HUES48 (cell line): ENCODE measurements around the gene ARHGAP8.

Experiments
- H3K27ac ChIP-seq: one replicate; pipeline ENCODE4 v1.7.0; 2013; ENCODE audit warnings: low read depth, low read length, inconsistent platforms
- H3K27me3 ChIP-seq: 2 replicates; pipeline ENCODE4 v1.6.1; 2013; ENCODE audit warnings: mild to moderate bottlenecking, low read length; ENCODE audit not compliant: control insufficient read depth, insufficient read depth
- H3K36me3 ChIP-seq: 2 replicates; pipeline ENCODE4 v1.6.1; 2013; ENCODE audit warnings: low read length; ENCODE audit not compliant: control insufficient read depth, insufficient read depth
- H3K4me1 ChIP-seq: 2 replicates; pipeline ENCODE4 v1.6.1; 2013; ENCODE audit warnings: mild to moderate bottlenecking, low read length; ENCODE audit not compliant: control insufficient read depth, insufficient read depth
- H3K4me3 ChIP-seq: 2 replicates; pipeline ENCODE4 v1.5.1; 2013; ENCODE audit warnings: mild to moderate bottlenecking, low read depth, low read length
- H3K9ac ChIP-seq: 2 replicates; pipeline ENCODE4 v1.6.1; 2013; ENCODE audit warnings: mild to moderate bottlenecking, low read depth, low read length, moderate library complexity
- H3K9me3 ChIP-seq: 2 replicates; pipeline ENCODE4 v1.6.1; 2013; ENCODE audit warnings: low read length; ENCODE audit not compliant: control insufficient read depth, insufficient read depth

ARHGAP8 gene

DNA sequence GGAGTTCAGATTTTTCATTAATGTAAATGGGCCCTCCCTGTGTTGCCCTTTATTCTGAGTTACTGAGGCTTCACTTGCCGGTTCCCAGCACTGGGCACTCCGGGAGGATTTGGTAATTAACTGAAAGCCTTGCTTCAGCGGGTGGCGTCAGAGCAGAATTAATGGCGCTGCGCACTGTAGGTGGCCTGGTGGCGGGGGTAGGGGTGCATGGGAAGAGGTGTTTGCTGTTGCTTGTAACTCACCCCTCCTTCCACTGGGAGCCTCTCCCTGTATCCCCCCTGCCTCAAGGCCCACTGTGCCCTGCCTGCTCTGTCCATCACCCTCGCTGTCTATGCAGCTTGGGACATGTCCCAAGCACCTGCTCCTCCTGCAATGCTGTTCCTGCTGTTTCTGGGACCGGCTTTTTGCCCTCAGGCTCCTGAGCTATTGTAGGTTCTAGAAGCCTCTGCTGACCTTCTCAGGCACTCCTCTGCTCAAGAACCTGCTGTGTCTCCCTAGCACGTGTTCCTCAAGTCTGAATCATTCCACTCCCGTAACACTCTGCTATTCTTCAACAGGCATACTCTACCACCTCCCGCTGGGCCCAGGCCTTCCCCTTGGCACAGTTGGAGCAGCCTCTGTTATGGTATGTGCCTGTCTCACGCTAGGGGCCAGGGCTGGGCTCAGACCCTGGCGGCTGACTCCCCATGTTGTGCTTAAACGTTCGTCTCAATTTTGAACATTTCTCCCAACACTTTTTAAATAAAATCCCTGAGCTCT, 24.4 kb downstream of the ARHGAP8 start:
- peaks cover 4% of the 10 kb centered on the region; the same call in 1 of the 2 replicates for H3K9me3 ChIP-seq
- H3K4me3 ChIP-seq, result no peak overlapping the region
- no peaks in the 10 kb centered on the region for H3K4me1 ChIP-seq
- no peak overlapping the region for H3K9ac ChIP-seq
- no peak overlapping the region for H3K27ac ChIP-seq
- H3K36me3 ChIP-seq, result no peaks in the 10 kb centered on the region
- H3K27me3 ChIP-seq, result no peaks in the 10 kb centered on the region

DNA sequence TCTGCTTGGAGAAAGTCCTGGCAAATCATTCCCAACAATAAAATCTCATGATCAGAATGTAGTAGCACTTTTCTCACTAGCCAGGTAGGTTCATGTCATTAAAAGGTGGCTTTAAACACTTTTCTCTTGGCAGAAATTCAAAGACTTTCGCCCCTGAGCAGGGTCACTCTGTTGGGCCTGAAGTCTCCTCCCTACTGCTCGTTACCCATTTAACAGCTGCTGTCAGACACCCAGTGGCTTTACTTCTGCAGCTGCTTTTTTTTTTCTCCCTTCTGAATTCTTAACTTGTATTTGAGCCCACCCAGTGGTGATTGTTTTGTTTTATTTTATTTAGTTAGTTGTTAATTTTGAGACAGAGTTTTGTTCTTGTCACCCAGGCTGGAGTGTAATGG, 25.0 kb downstream of the ARHGAP8 start:
- Histone ChIP-seq H3K27ac (no peak overlapping the region), H3K9ac (no peak overlapping the region), H3K36me3 (no peaks in the 10 kb centered on the region), H3K4me3 (no peak overlapping the region), H3K4me1 (no peaks in the 10 kb centered on the region), H3K27me3 (no peaks in the 10 kb centered on the region), H3K9me3 (peaks cover 4% of the 10 kb centered on the region; the same call in 1 of the 2 replicates)

DNA sequence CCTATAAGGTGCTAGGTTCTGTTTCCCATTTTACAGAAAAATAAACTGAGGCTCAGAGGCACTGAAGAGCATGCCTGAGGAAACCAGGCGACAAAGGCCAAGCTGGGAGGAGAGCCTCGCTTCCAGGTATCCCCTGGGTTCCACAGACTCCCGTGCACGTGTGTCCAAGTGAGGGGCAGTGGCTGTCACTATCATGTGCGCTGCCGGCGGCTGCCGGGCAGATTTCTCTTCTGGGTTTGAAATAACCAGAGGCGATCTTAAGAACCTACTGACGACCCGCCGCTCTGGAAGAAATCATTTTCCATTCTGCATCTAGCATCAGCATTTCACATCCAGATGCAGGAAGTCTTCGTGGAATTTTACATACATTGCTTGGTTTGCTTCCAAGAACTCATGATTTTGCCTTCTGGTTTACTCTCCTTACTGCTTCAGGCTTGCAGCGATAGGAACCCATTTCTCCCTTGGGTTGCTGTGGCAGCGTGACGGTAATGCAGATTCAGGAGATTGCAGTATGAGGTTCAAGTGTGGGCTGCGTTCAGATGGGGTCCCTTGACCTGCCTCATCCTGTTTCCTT, 28.6 kb downstream of the ARHGAP8 start:
- no peak overlapping the region for H3K9ac ChIP-seq
- H3K4me1 ChIP-seq, result peaks cover 3% of the 10 kb centered on the region; the same call in 1 of the 2 replicates
- H3K27me3 ChIP-seq, result no peaks in the 10 kb centered on the region

DNA sequence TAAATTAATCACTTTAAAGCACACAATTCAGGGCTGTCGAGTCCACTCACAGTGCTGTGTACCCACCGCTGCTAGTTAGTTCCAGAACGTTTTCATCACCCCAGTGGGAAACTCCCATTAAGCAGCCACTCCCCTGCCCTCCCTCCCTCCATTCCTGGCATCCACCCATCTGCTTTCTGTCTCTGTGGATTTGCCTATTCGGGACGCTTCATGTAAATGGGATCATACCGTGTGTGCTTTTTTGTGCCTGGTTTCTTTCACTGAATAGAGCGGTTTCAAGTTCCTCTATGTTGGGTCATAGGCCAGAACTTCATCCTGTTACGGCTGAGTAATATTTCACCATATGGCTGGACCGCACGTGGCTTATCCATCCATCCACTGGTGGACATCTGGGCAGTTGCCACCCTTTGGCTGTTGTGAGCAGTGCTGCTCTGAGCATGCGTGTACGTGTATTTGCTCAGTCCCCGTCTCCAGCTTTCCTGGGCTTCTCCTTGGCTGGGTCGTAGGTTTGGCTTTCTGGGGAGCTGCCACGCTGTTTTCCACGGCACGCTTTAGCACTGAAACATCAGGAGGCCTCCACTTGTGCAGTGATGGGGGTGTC, 30.1 kb downstream of the ARHGAP8 start:
- Histone ChIP-seq H3K4me3 (no peak overlapping the region), H3K27me3 (no peaks in the 10 kb centered on the region), H3K9me3 (no peaks in the 10 kb centered on the region), H3K36me3 (peaks cover 11% of the 10 kb centered on the region), H3K4me1 (peaks cover 3% of the 10 kb centered on the region; the same call in 1 of the 2 replicates), H3K27ac (no peak overlapping the region), H3K9ac (no peak overlapping the region)

More for the DNA sequence above, 28.6 kb downstream of the ARHGAP8 start:
- no peaks in the 10 kb centered on the region for H3K36me3 ChIP-seq
- no peak overlapping the region for H3K27ac ChIP-seq
- H3K4me3 ChIP-seq, result no peak overlapping the region
- H3K9me3 ChIP-seq, result no peaks in the 10 kb centered on the region

DNA sequence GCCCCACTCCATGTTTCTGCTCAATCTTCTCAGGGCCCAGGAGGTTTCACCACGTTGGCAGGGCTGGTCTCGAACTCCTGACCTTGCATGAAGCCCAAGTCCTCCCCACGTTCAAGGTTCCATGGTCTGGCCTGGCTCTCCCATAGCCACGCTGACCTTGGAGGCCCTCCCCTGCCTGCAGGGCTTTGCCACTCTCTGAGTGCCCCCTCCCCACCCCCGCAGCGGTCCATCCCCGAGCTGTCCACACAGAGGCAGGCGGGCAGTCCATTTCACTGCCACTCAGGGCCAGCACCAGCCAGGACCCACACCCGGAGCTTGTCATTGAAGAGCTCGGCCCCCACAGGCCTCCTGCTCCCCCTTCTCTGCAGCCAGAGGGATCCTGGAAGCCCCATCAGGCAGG, 30.7 kb downstream of the ARHGAP8 start:
- peaks cover 3% of the 10 kb centered on the region; the same call in 1 of the 2 replicates for H3K4me1 ChIP-seq
- H3K9ac ChIP-seq, result no peak overlapping the region
- H3K27me3 ChIP-seq, result no peaks in the 10 kb centered on the region
- no peak overlapping the region for H3K27ac ChIP-seq
- no peak overlapping the region for H3K4me3 ChIP-seq
- peaks cover 14% of the 10 kb centered on the region for H3K36me3 ChIP-seq
- no peaks in the 10 kb centered on the region for H3K9me3 ChIP-seq

DNA sequence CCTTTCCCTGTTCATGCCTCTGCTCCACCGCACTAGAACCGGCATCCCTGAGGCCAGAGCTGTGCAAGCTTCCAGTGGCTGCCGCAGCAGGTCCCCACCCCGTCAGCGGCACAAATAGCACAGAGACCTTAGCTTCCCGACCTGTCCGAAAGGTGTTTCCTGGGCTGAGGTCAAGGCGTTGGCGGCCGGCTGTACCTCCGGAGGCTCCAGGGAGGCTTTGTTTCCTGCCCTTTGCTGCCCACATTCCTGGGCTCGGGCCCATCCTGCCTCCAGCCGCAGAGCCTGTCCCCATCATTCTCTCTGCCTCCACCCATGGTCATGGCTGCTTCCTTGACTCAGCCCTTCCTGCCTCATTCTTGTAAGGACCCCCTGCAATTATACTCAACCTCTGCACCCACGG, 31.2 kb downstream of the ARHGAP8 start:
- Histone ChIP-seq H3K27me3 (no peaks in the 10 kb centered on the region), H3K4me3 (no peak overlapping the region), H3K27ac (no peak overlapping the region), H3K36me3 (peaks cover 14% of the 10 kb centered on the region), H3K9me3 (no peaks in the 10 kb centered on the region), H3K9ac (no peak overlapping the region), H3K4me1 (peaks cover 3% of the 10 kb centered on the region; the same call in 1 of the 2 replicates)

DNA sequence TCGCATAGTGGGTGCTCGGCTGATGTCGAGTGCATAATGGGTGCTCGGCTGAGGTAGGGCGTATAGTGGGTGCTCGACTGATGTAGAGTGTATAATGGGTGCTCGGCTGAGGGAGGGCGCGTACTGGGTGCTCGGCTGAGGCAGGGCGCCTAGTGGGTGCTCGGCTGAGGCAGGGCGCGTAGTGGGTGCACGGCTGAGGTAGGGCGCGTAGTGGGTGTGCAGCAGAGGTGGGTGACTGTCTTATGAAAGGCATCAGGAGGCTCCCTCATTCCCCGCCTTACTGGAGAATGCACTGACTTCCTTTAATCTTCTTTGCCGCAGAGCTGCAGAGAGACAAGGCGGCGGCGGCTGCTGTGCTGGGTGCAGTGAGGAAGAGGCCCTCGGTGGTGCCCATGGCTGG, 33.8 kb downstream of the ARHGAP8 start:
- no peak overlapping the region for H3K27ac ChIP-seq
- H3K4me1 ChIP-seq, result peaks cover 3% of the 10 kb centered on the region; the same call in 1 of the 2 replicates
- H3K27me3 ChIP-seq, result no peaks in the 10 kb centered on the region
- no peak overlapping the region for H3K4me3 ChIP-seq
- H3K36me3 ChIP-seq, result peaks cover 14% of the 10 kb centered on the region
- H3K9ac ChIP-seq, result no peak overlapping the region
- no peaks in the 10 kb centered on the region for H3K9me3 ChIP-seq

DNA sequence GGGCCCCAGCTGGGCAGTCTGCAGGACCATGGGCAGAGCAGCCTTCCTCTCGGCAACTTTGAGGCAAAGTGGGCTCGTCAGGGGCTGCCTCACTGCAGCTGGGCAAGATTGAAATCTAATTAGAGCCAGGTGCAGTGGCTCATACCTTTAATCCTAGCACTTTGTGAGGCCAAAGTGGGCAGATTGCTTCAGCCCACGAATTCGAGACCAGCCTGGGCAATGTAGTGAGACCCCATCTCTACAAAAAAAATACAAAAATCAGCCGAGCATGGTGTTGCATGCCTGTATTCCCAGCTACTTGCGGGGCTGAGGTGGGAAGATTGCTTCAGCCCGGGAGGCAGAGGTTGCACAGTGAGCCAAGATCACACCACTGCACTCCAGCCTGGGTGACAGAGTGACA, 34.2 kb downstream of the ARHGAP8 start:
- Histone ChIP-seq H3K36me3 (peaks cover 14% of the 10 kb centered on the region), H3K4me3 (no peak overlapping the region), H3K9ac (no peak overlapping the region), H3K9me3 (no peaks in the 10 kb centered on the region), H3K27ac (no peak overlapping the region), H3K4me1 (peaks cover 3% of the 10 kb centered on the region; the same call in 1 of the 2 replicates), H3K27me3 (no peaks in the 10 kb centered on the region)

DNA sequence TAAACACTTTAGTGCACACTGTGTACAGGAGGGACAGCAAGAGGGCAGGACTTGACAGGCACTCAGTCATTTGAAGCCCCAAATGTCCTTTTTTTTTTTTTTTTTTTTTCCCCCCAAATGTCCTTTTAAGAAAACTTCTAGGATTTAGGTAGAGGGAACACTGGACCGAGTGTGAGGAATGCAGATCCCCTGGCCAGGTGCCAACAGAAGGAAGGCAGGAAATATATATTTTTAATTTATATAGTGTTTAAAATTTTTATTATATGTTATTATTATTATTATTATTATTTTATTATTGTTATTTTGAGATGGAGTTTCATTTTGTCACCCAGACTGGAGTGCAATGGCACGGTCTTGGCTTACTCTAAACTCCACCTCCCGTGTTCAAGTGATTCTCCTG, 35.5 kb downstream of the ARHGAP8 start:
- no peak overlapping the region for H3K4me3 ChIP-seq
- no peak overlapping the region for H3K9ac ChIP-seq
- H3K9me3 ChIP-seq, result no peaks in the 10 kb centered on the region
- H3K36me3 ChIP-seq, result peaks cover 14% of the 10 kb centered on the region
- no peaks in the 10 kb centered on the region for H3K27me3 ChIP-seq
- H3K4me1 ChIP-seq, result peaks cover 3% of the 10 kb centered on the region; the same call in 1 of the 2 replicates
- H3K27ac ChIP-seq, result no peak overlapping the region

DNA sequence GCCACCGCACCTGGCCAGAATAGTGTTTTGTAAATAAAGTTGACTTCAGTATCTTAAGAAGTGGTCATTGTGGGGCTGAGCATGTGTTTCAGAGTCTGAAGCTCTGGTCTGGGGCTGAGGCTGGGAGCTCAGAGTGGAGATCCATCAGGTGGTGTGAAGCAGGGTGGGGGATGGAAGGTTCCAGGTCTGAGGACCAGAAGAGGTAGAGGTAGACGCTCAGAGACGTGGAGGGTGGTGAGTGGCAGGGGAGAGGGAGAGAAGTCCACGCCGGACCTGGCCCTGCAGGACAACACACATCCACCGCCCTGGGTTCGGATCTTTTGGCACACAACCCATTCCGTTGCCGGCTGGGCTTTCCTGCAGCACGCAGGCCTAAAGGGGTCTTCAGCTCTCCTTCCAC, 40.7 kb downstream of the ARHGAP8 start:
- Histone ChIP-seq H3K4me1 (peaks cover 23% of the 10 kb centered on the region), H3K9ac (no peak overlapping the region), H3K36me3 (no peaks in the 10 kb centered on the region; the same call in 1 of the 2 replicates), H3K4me3 (no peak overlapping the region), H3K27me3 (no peaks in the 10 kb centered on the region), H3K9me3 (no peaks in the 10 kb centered on the region), H3K27ac (no peak overlapping the region)
